ENCODE results near the gene EPG5.

Gene EPG5

GRCh38 chr18:45913276-45913675 is 53.9 kb downstream of the EPG5 start:
- DNase-seq: no peak

GRCh38 chr18:45910405-45911023 is 56.6 kb downstream of the EPG5 start:
- DNase-seq: no peak

- DNase-seq: no peak
Measured at GRCh38 chr18:45901654-45902210, 65.4 kb downstream of the EPG5 start.

- no peak for DNase-seq
Measured at GRCh38 chr18:45900623-45901022, 66.5 kb downstream of the EPG5 start.

- DNase-seq: no peak
Measured at GRCh38 chr18:45896991-45897390, 70.1 kb downstream of the EPG5 start.

- DNase-seq: no peak
Measured at GRCh38 chr18:45896452-45896851, 70.7 kb downstream of the EPG5 start.

- no peak for DNase-seq
Measured at GRCh38 chr18:45895339-45895738, 71.8 kb downstream of the EPG5 start.

- no peak for DNase-seq
Measured at GRCh38 chr18:45894818-45895217, 72.3 kb downstream of the EPG5 start.

- no peak for DNase-seq
Measured at GRCh38 chr18:45891806-45892205, 75.3 kb downstream of the EPG5 start.

- DNase-seq: no peak
Measured at GRCh38 chr18:45890606-45891005, 76.5 kb downstream of the EPG5 start.

GRCh38 chr18:45889419-45890064 is 77.6 kb downstream of the EPG5 start:
- DNase-seq: no peak

GRCh38 chr18:45887585-45887984 is 79.5 kb downstream of the EPG5 start:
- no peak for DNase-seq

- DNase-seq: no peak
Measured at GRCh38 chr18:45880876-45881558, 86.1 kb downstream of the EPG5 start.

- DNase-seq: no peak
Measured at GRCh38 chr18:45879681-45880655, 87.2 kb downstream of the EPG5 start.

GRCh38 chr18:45877403-45877802 is 89.7 kb downstream of the EPG5 start:
- no peak for DNase-seq

- DNase-seq: no peak
Measured at GRCh38 chr18:45876161-45876560, 91.0 kb downstream of the EPG5 start.

GRCh38 chr18:45874491-45875184 is 92.5 kb downstream of the EPG5 start:
- DNase-seq: no peak

- no peak for DNase-seq
Measured at GRCh38 chr18:45871431-45872084, 95.6 kb downstream of the EPG5 start.

- DNase-seq: no peak
Measured at GRCh38 chr18:45870419-45870818, 96.7 kb downstream of the EPG5 start.

- DNase-seq: no peak
Measured at GRCh38 chr18:45865466-45865865, 101.7 kb downstream of the EPG5 start.

- no peak for DNase-seq
Measured at GRCh38 chr18:45864081-45864480, 103.0 kb downstream of the EPG5 start.

GRCh38 chr18:45863469-45863868 is 103.7 kb downstream of the EPG5 start:
- DNase-seq: no peak
